GM04503 (cell line): ENCODE results near the gene DNASE1L2.

Experiments
- DNase-seq: peaks from one replicate; pipeline ENCODE4 v3.0.0-alpha.2; 2012; ENCODE audit warnings: low read depth

DNASE1L2 gene

GRCh38 chr16:2226245-2226793 lies 9.9 kb upstream of the DNASE1L2 start:
- no peak for DNase-seq

GRCh38 chr16:2226918-2227317 lies 9.3 kb upstream of the DNASE1L2 start:
- no peak for DNase-seq

- no peak for DNase-seq
Observed at GRCh38 chr16:2228161-2228824, 8.0 kb upstream of the DNASE1L2 start.

- no peak for DNase-seq
Observed at GRCh38 chr16:2229091-2229490, 7.2 kb upstream of the DNASE1L2 start.

GRCh38 chr16:2229632-2230250 lies 6.5 kb upstream of the DNASE1L2 start:
- DNase-seq = no peak

GRCh38 chr16:2230376-2230775 lies 5.9 kb upstream of the DNASE1L2 start:
- no peak for DNase-seq

GRCh38 chr16:2231016-2231931 lies 5.0 kb upstream of the DNASE1L2 start:
- peak; percentile 27 for DNase-seq

- DNase-seq = no peak
Observed at GRCh38 chr16:2232094-2232990, 3.9 kb upstream of the DNASE1L2 start.

- no peak for DNase-seq
Observed at GRCh38 chr16:2233046-2233775, 3.0 kb upstream of the DNASE1L2 start.

- DNase-seq = no peak
Observed at GRCh38 chr16:2233872-2234812, 2.1 kb upstream of the DNASE1L2 start.

- DNase-seq = no peak
Observed at GRCh38 chr16:2234813-2235170, 1.5 kb upstream of the DNASE1L2 start.

GRCh38 chr16:2235234-2235651 lies 1.0 kb upstream of the DNASE1L2 start:
- no peak for DNase-seq

- no peak for DNase-seq
Observed at GRCh38 chr16:2235695-2236336, 428 bp upstream of the DNASE1L2 start.

- no peak for DNase-seq
Observed at GRCh38 chr16:2237102-2237482, 848 bp downstream of the DNASE1L2 start.

GRCh38 chr16:2237493-2238149 lies 1.4 kb downstream of the DNASE1L2 start:
- DNase-seq = no peak

- no peak for DNase-seq
Observed at GRCh38 chr16:2238150-2238837, 2.0 kb downstream of the DNASE1L2 start.

- DNase-seq = no peak
Observed at GRCh38 chr16:2238838-2239675, 2.8 kb downstream of the DNASE1L2 start.
